ENCODE measurements around the gene DLG3. TPM values are rescaled to one million over a fixed set of nuclear protein-coding genes. Genes with fewer than 3 reads are reported as not detected.

The DLG3 gene
- total and polyA plus RNA-seq, 2 of the 8 experiments (the other 6 are each of a cell fraction or from before 2014, with no cell fraction given) = 29.2 to 63.8 TPM

GRCh38 chrX:70434352-70434866 lies 10.2 kb upstream of the DLG3 start (continued):
- no peak for TF ChIP-seq CHD7 (IDR thresholded peaks at IDR 0.05; ENCODE audit: insufficient replicate concordance, low read length)
- TF ChIP-seq KDM1A (IDR thresholded peaks at IDR 0.05; ENCODE audit: borderline replicate concordance, low read length) = no peak
